Measurements from ENCODE around the gene ARHGEF12. TPM values are rescaled to one million over a fixed set of nuclear protein-coding genes. Genes with fewer than 3 reads are reported as not detected.

Gene ARHGEF12
- total and polyA plus RNA-seq, 2 experiments from 2014 or later: 9.0 to 38.9 TPM

GRCh38 chr11:120296554-120296953 is 39.7 kb upstream of the ARHGEF12 start (continued):
- no peak for TF ChIP-seq REST (IDR thresholded peaks at IDR 0.05; ENCODE audit: unreplicated experiment)

GRCh38 chr11:120298461-120298860 is 37.8 kb upstream of the ARHGEF12 start:
- no peaks in the 10 kb centered on the region for H3K36me3 Mint-ChIP-seq (ENCODE audit: low read depth)
- no peak overlapping the region for H2AFZ ChIP-seq
- H3K79me2 ChIP-seq (replicated peaks; ENCODE audit: insufficient read depth): no peaks in the 10 kb centered on the region
- no peaks in the 10 kb centered on the region for H3K9me3 Mint-ChIP-seq
- no peaks in the 10 kb centered on the region for H3K36me3 ChIP-seq (ENCODE audit: insufficient read depth)
- H3K27me3 ChIP-seq (ENCODE audit: insufficient read depth): no peaks in the 10 kb centered on the region
- H3K27ac ChIP-seq (ENCODE audit: low read depth): no peak overlapping the region
- no peak overlapping the region for H3K27ac Mint-ChIP-seq
- H3F3A ChIP-seq (replicated peaks; ENCODE audit: low read depth): no peaks in the 10 kb centered on the region
- H3K4me3 ChIP-seq: no peak overlapping the region
- H3K9me2 ChIP-seq (ENCODE audit: insufficient read depth): no peaks in the 10 kb centered on the region
- H3K4me2 ChIP-seq: no peak overlapping the region
- H4K20me1 ChIP-seq (replicated peaks; ENCODE audit: insufficient read depth): no peaks in the 10 kb centered on the region
- H3K4me1 Mint-ChIP-seq: peaks cover 16% of the 10 kb centered on the region
- H3K27me3 Mint-ChIP-seq (ENCODE audit: insufficient read depth, low read depth, poor library complexity): peaks cover 6% of the 10 kb centered on the region
- no peak for DNase-seq (ENCODE audit: low spot score)
- H3K4me3 Mint-ChIP-seq: no peak overlapping the region
- no peak for ATAC-seq
- peaks cover 4% of the 10 kb centered on the region; the same call in 1 of the 2 replicates for H3K4me1 ChIP-seq (ENCODE audit: insufficient read depth)
- TF ChIP-seq CREB1 (CRISPR knock-in tag; IDR thresholded peaks at IDR 0.05; ENCODE audit: low read depth) (no peak), REST (IDR thresholded peaks at IDR 0.05; ENCODE audit: unreplicated experiment) (no peak), NANOG (IDR thresholded peaks at IDR 0.05; ENCODE audit: borderline replicate concordance) (no peak), POLR2AphosphoS5 (IDR thresholded peaks at IDR 0.05; ENCODE audit: low read depth) (no peak), JUNB (IDR thresholded peaks at IDR 0.05; ENCODE audit: unreplicated experiment) (no peak), STAT1 (IDR thresholded peaks at IDR 0.05; ENCODE audit: unreplicated experiment) (no peak), ZNF114 (CRISPR knock-in tag; IDR thresholded peaks at IDR 0.05) (no peak), EZH2 (IDR thresholded peaks at IDR 0.05; ENCODE audit: low read depth, unreplicated experiment) (no peak), ETS1 (IDR thresholded peaks at IDR 0.05) (no peak), ZNF331 (CRISPR knock-in tag; IDR thresholded peaks at IDR 0.05; ENCODE audit: low read depth) (no peak), EZH2phosphoT487 (IDR thresholded peaks at IDR 0.05; ENCODE audit: unreplicated experiment) (no peak), ZNF462 (CRISPR knock-in tag; IDR thresholded peaks at IDR 0.05) (no peak)
